ENCODE measurements around the gene SPINT2.

The SPINT2 gene

GRCh38 chr19:38270587-38271167 is 6.3 kb downstream of the SPINT2 start:
- no peak for DNase-seq

- DNase-seq = no peak
Measured at GRCh38 chr19:38273499-38273898, 9.1 kb downstream of the SPINT2 start.

DNA sequence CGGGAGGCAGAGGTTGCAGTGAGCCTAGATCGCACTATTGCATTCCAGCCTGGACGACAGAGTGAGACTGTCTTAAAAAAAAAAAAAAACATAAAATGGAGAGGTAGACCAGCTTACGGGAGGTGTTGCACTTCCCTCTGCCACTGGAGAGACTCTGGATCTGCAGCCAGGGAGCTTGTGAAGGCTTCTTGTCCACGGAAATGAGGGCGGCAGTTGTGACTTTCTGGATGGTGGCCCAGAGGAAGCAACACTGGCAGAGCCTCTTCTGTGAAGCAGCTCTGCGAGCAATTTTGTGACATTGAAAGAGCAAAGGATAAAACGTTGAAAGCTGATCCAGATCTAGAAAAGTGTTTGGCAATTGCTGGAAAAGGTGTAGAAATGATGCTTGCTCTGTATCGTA is 10.4 kb downstream of the SPINT2 start:
- DNase-seq = no peak

DNA sequence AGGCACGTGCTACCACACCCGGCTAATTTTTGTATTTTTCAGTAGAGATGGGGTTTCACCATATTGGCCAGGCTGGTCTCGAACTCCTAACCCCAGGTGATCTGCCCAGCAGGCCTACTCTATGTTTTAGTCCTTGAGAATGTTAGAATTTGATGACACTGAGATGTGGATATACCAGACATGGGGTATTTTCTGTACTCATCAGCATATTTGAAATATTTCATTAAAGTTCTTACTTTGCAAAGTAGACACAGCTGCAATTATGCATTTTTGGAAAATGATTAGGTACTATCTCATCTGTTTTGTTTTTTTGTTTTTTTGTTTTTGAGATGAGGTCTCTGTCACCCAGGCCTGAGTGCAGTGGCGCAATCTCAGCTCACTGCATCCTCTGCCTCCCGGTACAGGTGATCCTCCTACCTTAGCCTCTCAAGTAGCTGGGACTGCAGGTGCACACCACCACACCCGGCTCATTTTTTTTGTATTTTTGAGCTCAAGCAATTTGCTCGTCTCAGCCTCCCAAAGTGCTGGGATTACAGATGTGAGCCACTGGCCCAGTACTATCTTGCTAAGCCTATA is 12.7 kb downstream of the SPINT2 start:
- no peak for DNase-seq

DNA sequence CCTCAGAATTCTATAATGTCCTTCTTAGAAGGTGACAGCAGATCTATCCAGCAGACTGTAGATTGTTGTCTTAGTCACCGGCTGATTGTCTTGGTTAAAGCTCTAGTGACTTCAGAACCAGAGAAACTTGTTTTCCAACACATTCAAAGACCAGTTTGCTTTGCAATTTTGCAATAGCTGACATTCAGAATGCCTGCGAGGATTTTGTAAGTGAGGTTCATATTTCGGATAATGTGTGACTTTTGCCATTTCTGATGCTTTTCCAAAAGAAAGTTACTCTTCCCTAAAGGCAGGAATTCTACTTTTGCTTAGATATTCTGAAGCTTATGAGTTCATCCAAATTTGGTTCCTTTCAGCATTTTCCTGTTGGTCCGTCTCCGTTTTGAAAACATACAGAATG is 13.2 kb downstream of the SPINT2 start:
- DNase-seq = no peak

GRCh38 chr19:38277969-38278680 is 13.8 kb downstream of the SPINT2 start:
- no peak for DNase-seq

DNA sequence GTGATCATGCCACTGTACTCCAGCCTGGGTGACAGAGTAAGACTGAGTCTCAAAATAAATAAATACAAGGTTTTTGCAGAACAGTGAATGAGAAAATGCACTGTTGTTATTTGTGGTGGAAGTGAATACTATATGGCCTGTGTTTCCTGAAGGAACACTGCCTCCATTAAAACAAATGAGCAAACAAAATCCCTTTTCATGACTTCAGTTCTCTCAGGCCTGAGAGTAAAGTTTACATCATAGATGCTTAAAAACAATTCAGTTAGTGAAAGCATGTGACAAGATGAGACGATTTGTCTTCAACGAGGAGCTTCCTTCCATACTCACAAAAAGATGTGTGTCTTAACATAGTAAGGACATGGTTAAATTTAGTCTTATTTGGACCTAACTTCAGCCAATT is 14.4 kb downstream of the SPINT2 start:
- no peak for DNase-seq

DNA sequence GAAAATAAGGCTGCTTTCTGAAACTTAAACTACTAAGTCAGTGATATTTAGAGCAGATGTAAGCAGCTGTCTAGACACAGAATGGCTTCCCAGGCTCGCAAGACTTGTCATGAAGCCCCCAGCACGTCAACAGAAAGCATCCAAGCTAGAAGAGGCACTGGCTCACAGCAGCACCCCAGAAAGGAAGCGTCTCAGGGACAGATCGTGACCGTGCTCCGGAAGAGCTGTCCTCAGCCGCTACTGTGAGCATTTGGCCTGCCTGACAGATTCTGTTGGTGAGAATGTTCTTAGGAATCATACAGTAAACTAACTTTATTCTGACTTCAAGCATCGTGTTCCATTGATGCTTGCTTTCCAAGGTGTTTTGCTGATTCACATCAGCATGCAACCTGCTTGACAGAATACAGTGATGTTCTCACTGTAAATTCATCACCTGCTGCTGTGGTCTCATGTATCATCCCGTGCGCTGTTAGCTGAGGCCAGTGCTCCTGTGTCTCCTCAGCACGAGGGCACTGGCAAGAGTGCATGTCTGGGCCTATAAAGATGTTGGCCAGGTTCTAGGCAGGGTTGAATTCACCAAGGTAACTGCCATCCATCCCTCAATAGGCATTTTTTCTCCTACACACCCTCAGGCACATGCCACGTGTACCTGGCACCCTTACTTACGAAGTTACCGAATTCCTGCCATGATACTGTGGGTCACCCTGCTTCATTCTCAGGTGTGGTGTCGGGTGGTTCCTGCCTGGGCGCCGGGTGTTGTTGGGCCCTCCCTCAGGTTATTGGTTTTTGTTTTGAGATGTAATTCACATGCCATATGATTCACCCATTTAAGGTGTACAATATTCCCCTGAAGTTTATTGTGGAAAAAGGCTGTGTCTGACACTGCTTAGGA is 15.9 kb downstream of the SPINT2 start:
- no peak for DNase-seq

DNA sequence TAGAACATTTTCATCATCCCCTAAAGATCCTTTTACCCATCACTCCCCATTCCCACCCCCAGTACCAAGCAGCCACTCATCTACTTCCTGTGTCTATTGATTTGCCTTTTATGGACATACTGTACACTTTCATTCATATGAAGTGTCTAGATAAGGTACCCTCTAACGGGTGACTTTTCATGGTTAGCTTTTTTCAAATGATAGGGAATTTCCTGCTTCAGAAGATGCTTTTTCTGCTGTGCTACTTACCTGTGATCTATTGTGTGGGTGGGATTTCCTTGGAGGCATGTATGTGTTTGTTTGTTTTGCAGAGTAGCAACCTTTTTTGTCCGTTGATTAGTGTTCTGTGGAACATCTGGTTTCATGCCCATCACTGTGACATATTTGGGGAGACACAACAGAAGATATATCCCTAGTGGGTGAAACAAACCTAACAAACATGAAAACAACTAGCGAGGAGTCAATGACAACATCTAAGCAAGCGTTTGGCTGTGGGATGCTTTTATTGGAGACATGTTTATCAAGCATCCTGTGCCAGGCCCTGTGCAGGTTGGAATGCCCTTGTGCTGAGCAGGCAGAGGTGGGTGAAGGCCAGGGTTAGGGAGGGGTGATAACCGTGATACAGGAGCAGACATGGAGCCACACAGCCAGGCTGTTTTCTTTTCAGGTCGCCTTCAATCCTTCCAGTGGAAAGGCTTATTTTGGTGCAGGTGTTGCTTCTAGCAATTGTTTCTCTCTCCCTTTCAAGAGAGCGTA is 17.6 kb downstream of the SPINT2 start:
- DNase-seq = no peak

- no peak for DNase-seq
Measured at GRCh38 chr19:38283271-38283670, 18.9 kb downstream of the SPINT2 start.

GRCh38 chr19:38284422-38284821 is 20.0 kb downstream of the SPINT2 start:
- DNase-seq = no peak

DNA sequence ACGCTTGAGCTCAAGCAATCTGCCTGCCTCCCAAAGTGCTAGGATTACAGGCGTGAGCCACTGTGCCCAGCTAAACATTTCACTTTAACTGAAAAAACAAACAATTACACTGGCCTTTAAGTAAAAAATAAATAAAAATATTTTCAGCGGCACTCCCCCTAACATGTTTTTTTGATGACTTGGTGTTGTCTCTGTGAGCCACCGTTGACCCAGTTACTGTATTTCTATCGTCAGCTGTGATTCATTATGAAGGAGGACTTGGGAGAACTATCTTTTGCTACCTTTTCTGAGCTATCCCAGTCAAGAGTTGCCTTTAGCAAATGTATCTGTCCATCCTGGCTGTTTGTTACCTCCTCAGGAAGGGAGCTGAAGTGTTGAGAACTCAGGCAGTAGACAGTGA is 21.2 kb downstream of the SPINT2 start:
- DNase-seq = no peak

GRCh38 chr19:38287604-38288003 is 23.2 kb downstream of the SPINT2 start:
- DNase-seq = no peak

- DNase-seq = no peak
Measured at GRCh38 chr19:38288123-38288855, 23.9 kb downstream of the SPINT2 start.

DNA sequence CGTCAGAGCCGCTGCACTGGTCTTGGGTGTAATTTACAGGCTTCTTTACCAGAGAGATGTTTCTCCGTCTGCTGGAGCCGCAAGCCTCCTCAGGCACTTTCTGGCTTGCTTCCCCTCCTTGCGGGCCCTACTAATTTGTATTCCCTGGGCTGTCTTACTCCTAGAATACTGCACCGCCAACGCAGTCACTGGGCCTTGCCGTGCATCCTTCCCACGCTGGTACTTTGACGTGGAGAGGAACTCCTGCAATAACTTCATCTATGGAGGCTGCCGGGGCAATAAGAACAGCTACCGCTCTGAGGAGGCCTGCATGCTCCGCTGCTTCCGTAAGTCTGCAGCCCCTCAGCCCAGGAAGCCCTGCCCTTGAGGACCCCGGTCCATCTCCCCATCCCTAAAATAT is 25.6 kb downstream of the SPINT2 start:
- no peak for DNase-seq

DNA sequence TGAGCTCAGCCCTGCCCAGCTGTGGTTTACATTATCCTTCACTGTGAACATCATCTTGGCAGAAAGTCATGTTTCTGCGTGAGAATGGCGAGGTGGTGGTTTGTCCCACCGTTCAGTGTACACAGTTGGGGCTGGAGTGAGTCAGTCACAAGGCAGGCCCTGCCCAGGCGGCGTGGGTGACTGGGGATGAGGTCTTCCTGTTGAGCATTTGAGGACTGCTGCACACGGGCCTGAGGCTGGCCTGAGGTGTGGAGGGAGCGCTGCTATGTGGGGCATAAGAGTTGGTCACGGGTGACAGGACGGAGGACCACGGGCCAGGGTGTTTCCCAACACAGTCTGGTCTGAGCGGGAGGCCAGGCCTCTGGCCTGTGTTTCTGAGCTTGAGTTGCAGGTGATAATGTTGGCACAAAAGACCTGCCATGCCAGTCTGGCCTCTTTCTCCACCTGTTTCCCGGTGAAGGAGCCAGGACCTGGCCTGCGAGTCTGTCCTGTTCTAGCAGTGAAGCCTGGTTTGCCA is 26.3 kb downstream of the SPINT2 start:
- DNase-seq = no peak

- DNase-seq = no peak
Measured at GRCh38 chr19:38291855-38292254, 27.5 kb downstream of the SPINT2 start.

DNA sequence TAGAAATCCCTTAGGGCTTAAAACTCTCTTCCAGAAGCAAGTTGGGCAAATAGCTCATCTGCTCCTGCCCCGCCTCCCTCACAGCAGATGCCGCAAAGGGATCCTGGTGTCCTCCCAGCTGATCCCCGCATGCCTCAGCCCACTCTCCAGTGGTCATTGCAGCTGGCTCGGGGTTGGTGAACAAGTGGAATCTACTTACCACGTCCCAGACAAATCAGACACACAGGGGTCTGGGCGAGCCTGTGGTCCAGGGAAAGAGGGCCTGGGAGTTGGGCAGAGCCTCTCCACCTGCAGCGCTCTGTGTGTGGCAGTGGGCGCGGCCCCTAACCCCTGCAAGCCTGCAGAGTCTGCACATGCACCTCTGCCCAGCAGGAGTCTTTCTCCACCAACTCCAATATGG is 28.9 kb downstream of the SPINT2 start:
- DNase-seq = no peak

- no peak for DNase-seq
Measured at GRCh38 chr19:38294090-38294489, 29.7 kb downstream of the SPINT2 start.

GRCh38 chr19:38298821-38299680 is 34.7 kb downstream of the SPINT2 start:
- no peak for DNase-seq
